Breast epithelium (tissue), 4 donors: Measurements from ENCODE around the gene IFI16. TPM values are rescaled to one million over a fixed set of nuclear protein-coding genes. Genes with fewer than 3 reads are reported as not detected.
"Not testable (repeated sequence)": the region's sequence is repeated elsewhere in the genome, so short reads cannot be mapped to it uniquely, and the experiment has no call there.

Experiments
- DNase-seq, 2 donors: peaks; one replicate each; pipeline ENCODE4 v3.0.0-alpha.2; 2019; ENCODE audit warnings: low spot score in 2 of 2
- H3K27ac ChIP-seq, 2 donors: fragments of 200-600 bp; sonication (generic) in 1 of 2; one replicate each; pipeline ENCODE4 v1.5.1; 2016 to 2019; ENCODE audit warnings: mild to moderate bottlenecking in 1 of 2
- H3K27me3 ChIP-seq, 2 donors: fragments of 200-600 bp; sonication (generic) in 1 of 2; one replicate each; pipeline versions ENCODE4 v1.5.1 to v1.6.0; 2017 to 2019; ENCODE audit warnings: control low read depth in 1 of 2, mild to moderate bottlenecking in 1 of 2
- H3K36me3 ChIP-seq: fragments of 200-600 bp; one replicate; pipeline ENCODE4 v1.5.1; 2019
- H3K4me1 ChIP-seq, 2 donors: fragments of 200-600 bp; sonication (generic); one replicate each; pipeline ENCODE4 v1.5.1; 2016 to 2019; ENCODE audit warnings: control low read depth in 1 of 2
- H3K4me3 ChIP-seq, 3 donors: fragments of 200-600 bp; sonication (generic); 1 replicate in 2 of 3; 2 replicates in 1 of 3; pipeline ENCODE4 v1.5.1; 2016 to 2019; ENCODE audit warnings: mild to moderate bottlenecking in 3 of 3, moderate library complexity in 2 of 3
- H3K9me3 ChIP-seq, 2 donors: fragments of 200-600 bp; sonication (generic) in 1 of 2; one replicate each; pipeline ENCODE4 v1.5.1; 2016 to 2019; ENCODE audit warnings: control low read depth in 1 of 2
- CTCF ChIP-seq, 3 donors: fragments of 450-650 bp; IDR thresholded peaks; one replicate each; pipeline ENCODE4 v1.5.1; 2016 to 2017; ENCODE audit warnings: antibody characterized with exemption in 3 of 3, mild to moderate bottlenecking in 3 of 3, moderate library complexity in 3 of 3
- POLR2A ChIP-seq: fragments of 450-650 bp; IDR thresholded peaks from one replicate; pipeline ENCODE4 v1.6.1; 2016; ENCODE audit warnings: antibody characterized with exemption, mild to moderate bottlenecking, moderate library complexity
- POLR2AphosphoS5 ChIP-seq, 3 donors: sonication (generic); formaldehyde crosslinking; IDR thresholded peaks; one replicate each; pipeline ENCODE4 v1.6.1; 2017; ENCODE audit warnings: antibody characterized with exemption in 3 of 3
- intact Hi-C: fragments of 100-400 bp; cut with DNase I; formaldehyde crosslinking; loops from one replicate; pipeline ENCODE4 v1.15.1; 2023; ENCODE audit warnings: low total_unique reads
- total RNA-seq, 3 donors: library from RNA; depleted of rRNA; stranded (reverse); fragments of >200 nt; gene quantifications; one replicate each; pipeline ENCODE4 v1.1.0, GENCODE V29; 2016

The IFI16 gene
- total RNA-seq, 3 donors from 2014 or later: 96.2 to 132 (median 109) TPM

DNA sequence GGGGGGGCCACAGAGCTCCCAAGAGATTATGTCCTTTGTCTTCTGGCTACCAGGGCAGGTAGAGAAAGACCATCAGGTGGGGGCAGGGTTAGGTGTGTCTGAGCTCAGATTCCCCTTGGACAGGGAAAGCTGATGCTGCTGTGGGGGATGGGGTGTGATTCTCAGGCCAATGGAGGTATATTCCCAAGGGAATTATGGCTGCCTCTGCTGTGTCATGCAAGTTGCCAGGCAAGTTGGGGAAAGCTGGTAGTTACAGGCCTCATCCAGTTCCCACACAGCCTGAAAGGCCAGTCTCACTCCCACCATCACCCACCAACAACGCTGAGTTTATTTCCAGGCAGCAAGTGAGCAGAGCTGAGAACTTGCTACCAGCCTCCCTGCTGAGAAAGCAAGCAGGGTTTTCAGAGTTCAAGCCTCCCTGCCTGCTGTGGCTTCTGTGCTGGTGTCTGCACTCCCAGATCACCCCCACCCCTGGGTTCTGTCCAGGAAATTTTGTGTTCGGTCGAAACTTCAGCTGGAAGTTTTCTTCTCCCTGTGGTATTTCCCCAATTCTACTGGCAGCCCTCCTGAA, 21.3 kb downstream of the IFI16 start:
- no peaks in the 10 kb centered on the region for H3K36me3 ChIP-seq
- H3K4me3 ChIP-seq: no peak overlapping the region
- DNase-seq: no peak
- H3K27me3 ChIP-seq: no peaks in the 10 kb centered on the region
- peak overlapping the region in 1 of 2 donors; percentile 12 for H3K27ac ChIP-seq
- H3K9me3 ChIP-seq: peaks cover 0 to 4% of the 10 kb centered on the region in 2 donors
- TF ChIP-seq CTCF (IDR thresholded peaks at IDR 0.05): no peak
- TF ChIP-seq POLR2AphosphoS5 (IDR thresholded peaks at IDR 0.05): no peak
- no peak for TF ChIP-seq POLR2A
- no peaks in the 10 kb centered on the region for H3K4me1 ChIP-seq
- intact Hi-C loops: no loop called here

GRCh38 chr1:159040206-159040605, 30.5 kb downstream of the IFI16 start:
- DNase-seq: no peak
- Histone ChIP-seq H3K9me3 (no peaks in the 10 kb centered on the region), H3K36me3 (no peaks in the 10 kb centered on the region), H3K4me1 (no peaks in the 10 kb centered on the region), H3K27ac (no peak overlapping the region), H3K4me3 (no peak overlapping the region), H3K27me3 (no peaks in the 10 kb centered on the region)
- intact Hi-C loops: no loop called here
- TF ChIP-seq POLR2AphosphoS5 (IDR thresholded peaks at IDR 0.05) (no peak), CTCF (IDR thresholded peaks at IDR 0.05) (no peak), POLR2A (no peak)

DNA sequence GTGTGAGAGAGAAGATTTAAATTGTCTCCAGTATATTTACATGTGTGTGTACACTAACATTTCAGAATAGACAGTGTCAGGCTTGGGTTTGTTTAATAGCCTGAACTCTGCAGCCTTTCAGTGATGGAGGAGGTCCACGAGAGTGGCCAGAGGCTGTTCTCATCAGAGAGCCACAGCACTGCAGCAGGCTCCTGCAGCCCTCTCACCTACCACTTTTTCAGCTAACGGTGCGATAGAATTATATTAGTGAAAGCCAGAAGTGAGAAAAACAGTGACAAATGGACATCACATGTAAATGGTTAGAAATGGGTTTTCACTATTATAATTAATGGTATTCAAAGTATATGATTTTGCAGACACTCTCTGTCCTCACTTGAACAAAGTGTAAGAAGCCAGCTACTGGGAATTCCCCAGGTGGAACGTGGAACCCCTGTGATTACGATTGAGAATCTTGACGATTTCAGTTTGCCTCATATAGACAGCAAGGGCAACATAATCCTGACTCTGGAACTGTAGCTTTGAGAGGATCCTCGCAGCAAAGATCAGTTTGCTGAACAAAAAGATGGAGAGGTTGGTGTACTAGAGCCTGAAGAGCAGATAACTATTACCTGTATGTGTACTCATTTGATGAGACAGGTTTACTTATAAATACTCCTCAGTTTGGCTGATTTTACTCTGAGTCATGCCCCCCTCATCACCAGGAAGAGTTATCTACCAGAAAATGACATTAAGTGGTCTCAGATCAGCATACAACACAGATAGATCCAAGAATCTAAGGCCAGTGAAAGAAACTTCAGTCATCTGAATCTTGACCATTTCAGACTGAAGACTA, 31.4 kb downstream of the IFI16 start:
- Histone ChIP-seq H3K4me1 (no peaks in the 10 kb centered on the region), H3K27ac (no peak overlapping the region), H3K9me3 (no peaks in the 10 kb centered on the region), H3K4me3 (no peak overlapping the region), H3K36me3 (no peaks in the 10 kb centered on the region), H3K27me3 (no peaks in the 10 kb centered on the region)
- DNase-seq: no peak
- TF ChIP-seq POLR2AphosphoS5 (IDR thresholded peaks at IDR 0.05) (no peak), CTCF (IDR thresholded peaks at IDR 0.05) (no peak), POLR2A (no peak)
- intact Hi-C loops: no loop called here

- H3K27ac ChIP-seq, H3K27me3 ChIP-seq, H3K9me3 ChIP-seq, DNase-seq, H3K4me1 ChIP-seq, H3K36me3 ChIP-seq, H3K4me3 ChIP-seq, intact Hi-C loops: not testable (repeated sequence)
Observed at GRCh38 chr1:159046486-159046885, 36.8 kb downstream of the IFI16 start.

DNA sequence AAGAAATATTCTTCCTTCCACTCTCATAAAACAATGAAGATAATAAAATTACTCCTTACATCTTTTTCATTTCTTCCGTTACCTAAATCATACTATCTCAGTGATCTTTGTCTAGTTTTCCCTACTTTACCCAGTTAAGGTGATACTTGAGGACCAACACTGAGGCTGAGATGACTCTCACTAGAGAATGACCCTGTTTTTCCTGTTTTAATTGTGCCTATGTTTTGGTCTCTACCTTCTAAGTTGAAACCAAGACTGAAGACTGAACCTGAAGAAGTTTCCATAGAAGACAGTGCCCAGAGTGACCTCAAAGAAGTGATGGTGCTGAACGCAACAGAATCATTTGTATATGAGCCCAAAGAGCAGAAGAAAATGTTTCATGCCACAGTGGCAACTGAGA, 41.7 kb downstream of the IFI16 start:
- no peaks in the 10 kb centered on the region for H3K36me3 ChIP-seq

More for the DNA sequence above, 41.7 kb downstream of the IFI16 start:
- no peaks in the 10 kb centered on the region for H3K27me3 ChIP-seq
- no peaks in the 10 kb centered on the region for H3K9me3 ChIP-seq
- H3K4me3 ChIP-seq: no peak overlapping the region
- H3K27ac ChIP-seq: no peak overlapping the region
- intact Hi-C loops: no loop called here
- TF ChIP-seq CTCF (IDR thresholded peaks at IDR 0.05) (no peak), POLR2AphosphoS5 (IDR thresholded peaks at IDR 0.05) (no peak), POLR2A (no peak)
- no peak for DNase-seq
- H3K4me1 ChIP-seq: no peaks in the 10 kb centered on the region
